Choroid plexus epithelial cell (primary cell): ENCODE measurements around the gene DDIT3.
A peak's percentile ranks its signal among the peaks of the same experiment; 100 is the strongest.

Source experiments
- DNase-seq: peaks from one replicate; pipeline ENCODE4 v3.0.0-alpha.2; 2010; ENCODE audit warnings: low read depth
- H3K4me3 ChIP-seq: 2 replicates; pipeline ENCODE4 v1.5.1; 2011; ENCODE audit warnings: low read depth, mild to moderate bottlenecking, control low read depth, low read length, moderate library complexity
- TF ChIP-seq, protein P1 (sequence below): conservative IDR thresholded peaks from 2 replicates; pipeline ENCODE4 v1.5.1; 2011; ENCODE audit warnings: low read depth, mild to moderate bottlenecking, control low read depth, inconsistent platforms, low read length, moderate library complexity

DDIT3 gene

DNA sequence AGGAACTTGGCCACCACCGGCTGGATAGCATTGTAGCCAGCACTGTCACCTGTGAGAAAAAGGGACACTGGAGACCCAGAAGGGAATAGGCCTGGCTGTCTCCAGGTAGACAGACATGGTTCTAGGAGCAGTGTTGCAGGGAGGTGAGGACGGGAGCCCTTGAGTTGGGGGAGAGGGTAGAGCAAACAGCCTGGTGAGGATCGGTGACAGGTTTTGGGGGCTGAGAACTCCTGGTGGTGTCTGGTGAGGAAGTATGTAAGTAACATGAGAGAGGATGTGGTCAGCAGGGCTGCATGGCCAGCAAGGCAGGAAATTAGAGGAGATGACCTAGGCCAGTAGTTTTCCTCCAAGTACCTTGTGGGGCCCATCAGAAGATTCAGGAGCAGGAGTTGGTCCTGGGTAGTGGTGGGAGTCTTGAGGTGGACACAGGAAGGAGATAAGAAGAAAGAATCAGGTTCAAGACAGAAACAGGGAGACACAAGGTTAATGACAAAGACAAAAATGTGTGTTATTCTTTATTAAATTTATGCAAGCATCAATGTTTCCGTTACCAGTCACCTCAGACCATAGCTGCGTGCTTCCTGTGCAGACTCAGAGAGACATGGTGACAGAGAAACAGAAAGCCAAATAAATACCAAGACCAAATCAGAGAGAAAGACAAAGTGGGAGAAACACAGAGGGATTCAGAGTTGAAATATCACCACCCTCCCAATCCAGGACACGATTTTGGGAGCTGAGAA is 40.8 kb downstream of the DDIT3 start, which contains the start of gene ARHGAP9:
Gene ARHGAP9 (minus strand): TSS at position 491 of the 740 bp plus-strand sequence. CDS start 460 bp downstream, at position 31.
- H3K4me3 ChIP-seq = no peak within 1 kb of the TSS
- peak; percentile 53 for DNase-seq
- TF ChIP-seq, protein P1, sequence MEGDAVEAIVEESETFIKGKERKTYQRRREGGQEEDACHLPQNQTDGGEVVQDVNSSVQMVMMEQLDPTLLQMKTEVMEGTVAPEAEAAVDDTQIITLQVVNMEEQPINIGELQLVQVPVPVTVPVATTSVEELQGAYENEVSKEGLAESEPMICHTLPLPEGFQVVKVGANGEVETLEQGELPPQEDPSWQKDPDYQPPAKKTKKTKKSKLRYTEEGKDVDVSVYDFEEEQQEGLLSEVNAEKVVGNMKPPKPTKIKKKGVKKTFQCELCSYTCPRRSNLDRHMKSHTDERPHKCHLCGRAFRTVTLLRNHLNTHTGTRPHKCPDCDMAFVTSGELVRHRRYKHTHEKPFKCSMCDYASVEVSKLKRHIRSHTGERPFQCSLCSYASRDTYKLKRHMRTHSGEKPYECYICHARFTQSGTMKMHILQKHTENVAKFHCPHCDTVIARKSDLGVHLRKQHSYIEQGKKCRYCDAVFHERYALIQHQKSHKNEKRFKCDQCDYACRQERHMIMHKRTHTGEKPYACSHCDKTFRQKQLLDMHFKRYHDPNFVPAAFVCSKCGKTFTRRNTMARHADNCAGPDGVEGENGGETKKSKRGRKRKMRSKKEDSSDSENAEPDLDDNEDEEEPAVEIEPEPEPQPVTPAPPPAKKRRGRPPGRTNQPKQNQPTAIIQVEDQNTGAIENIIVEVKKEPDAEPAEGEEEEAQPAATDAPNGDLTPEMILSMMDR = no peak

DNA sequence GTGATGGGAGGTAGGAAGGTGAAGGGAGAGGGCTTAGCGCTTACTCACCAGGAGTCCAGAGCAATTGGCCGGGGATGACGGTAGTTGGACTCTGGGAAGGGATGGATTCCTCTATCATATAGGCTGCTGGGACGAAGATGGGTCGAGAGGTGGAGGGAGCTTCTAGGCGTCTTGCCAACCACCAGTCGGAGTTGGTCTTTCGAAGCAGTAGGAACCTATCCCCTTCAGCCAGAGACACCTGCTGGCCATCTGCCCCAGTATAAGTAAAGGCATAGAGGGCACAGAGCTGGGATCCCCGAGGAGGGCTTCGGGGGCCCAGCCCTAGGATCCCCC is 41.3 kb downstream of the DDIT3 start:
- DNase-seq = no peak
- TF ChIP-seq, protein P1 = no peak
- H3K4me3 ChIP-seq = no peak overlapping the region

DNA sequence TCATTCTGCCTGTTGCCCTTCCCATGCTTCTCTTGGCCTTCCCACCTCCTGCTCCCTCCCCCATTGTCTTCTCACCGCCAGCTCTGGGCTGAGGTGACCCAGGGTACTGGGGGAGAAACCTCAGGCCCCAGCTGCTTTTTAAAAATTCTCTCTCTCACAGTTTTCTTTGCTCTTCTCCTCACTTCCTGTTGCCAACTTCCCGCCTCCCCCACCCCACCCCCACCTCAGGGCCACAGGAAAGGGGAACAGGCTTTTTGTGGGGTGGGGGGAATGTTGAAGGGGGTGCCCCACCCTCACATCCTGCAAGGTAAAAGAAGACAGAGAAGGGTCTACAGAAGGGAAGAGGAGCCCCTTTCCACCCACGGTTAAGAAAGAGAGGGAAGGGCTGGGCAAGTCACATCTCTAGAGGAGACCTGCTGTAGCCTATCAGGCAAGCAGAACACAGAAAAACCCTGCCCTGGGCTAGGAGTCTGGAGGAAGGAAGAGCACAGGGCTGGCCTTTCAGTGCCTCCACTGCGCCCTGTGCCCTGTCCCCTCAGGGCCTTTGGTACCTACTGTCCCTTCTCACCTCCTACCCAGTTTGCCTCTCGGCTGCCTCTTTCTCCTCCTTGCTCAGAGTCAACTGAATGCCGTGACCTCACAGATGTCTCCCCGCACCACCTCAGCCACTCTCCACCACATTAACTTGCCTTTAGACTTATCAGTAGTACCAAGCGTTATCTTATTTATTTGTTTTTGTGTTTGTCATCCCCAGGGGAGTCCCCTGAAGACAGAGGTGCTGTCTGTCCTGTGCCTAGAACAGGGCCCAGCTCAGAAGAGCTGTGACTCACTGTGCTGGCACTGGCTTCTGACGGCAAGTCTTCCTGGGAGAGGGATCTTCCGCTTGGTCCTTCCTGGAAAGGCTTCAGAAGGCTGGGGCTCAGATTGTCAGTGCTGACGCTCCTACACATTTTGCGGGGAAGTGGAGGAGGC is 42.3 kb downstream of the DDIT3 start:
- DNase-seq = peak; percentile 31
- TF ChIP-seq, protein P1 = no peak
- no peak overlapping the region for H3K4me3 ChIP-seq

DNA sequence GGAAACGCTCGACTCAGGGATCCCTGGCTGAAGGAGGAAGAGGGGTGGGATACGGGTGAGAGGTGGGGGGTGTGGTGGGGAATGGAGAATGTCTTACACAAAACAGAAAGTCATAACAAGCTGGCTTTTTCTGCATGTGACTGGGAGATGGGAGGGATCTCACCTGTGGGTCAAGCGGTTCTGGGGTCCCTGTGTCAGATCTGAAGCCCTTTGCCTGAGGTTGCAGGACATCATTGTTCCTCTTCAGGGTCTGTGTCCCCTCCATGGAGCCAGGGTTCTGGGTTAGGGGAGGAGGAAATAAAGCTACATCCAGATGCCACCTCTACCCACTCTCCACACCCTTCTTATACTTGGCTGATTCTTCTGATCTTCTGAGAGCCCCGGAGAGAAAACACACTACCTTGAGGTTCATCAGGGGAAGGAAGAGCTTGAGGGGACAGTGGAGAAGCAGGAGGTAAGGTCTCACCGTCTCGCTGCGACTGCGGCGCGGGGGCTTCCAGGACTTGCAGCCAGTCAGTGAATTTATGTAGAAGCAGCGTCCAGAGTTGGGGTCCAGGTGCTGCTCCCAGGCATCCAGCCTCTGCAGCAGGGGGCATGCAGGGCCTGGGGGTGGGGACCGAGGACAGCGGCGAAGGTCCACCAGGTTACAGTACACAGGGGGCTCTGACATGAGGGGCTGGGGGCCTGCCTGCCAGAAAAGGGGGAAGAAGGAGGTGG is 43.2 kb downstream of the DDIT3 start:
- no peak for DNase-seq
- TF ChIP-seq, protein P1 = no peak
- no peak overlapping the region for H3K4me3 ChIP-seq

DNA sequence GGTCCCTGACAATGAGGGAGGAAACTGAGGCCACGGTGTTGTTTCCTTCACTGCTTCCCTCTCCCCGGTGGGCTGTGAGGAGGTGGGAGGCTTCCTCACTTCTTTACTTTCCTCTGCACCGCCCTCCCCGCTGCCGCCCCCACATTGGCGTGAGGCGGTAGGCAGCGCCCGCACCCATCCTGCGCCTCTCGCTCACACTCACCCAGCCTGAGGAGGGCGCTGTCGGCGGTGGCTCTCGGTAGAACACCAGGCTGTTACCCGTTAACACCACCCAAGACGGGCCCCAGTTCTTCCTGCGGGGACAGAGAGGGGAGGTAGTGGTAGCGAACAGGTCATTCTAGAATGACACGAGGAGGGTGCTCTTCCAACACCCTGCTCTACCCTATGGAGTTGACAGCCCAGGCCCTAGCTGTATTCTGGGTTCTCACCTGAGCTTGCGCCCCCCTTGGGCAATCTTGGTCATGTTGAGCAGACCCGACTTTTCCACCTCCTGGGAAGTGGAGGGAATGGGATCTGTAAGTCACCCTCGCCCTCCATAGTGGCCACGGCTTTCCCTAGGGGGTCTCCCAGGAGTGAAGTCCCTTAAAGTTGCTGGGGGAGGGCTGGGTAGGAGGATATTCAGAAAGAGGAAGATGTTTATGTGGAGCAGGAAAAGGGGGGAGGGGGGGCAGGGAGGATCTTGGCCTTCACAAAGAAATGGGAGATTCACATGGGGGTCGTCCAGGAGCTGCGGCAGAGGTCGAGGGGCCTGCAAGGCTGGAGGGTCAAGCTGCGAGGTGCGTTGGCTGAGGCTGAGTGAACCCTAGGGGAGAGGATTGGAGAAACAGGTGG is 43.9 kb downstream of the DDIT3 start:
- no peak for DNase-seq
- TF ChIP-seq, protein P1 = peak; percentile 30
- H3K4me3 ChIP-seq = peak overlapping the region; percentile 28
